H1 (cell line): ENCODE data around the gene PLPPR2. TPM values are rescaled to one million over a fixed set of nuclear protein-coding genes. Genes with fewer than 3 reads are reported as not detected.

ENCODE experiments used
- CTCF ChIA-PET: fragments of 300-600 bp; sonication (Branson Sonifier 250); formaldehyde crosslinking; loops from one replicate; lab custom pipeline; 2021; ENCODE audit not compliant: partially characterized antibody; lab: Charles Lee
- POLR2A ChIA-PET: fragments of 300-600 bp; sonication (Branson Sonifier 250); formaldehyde crosslinking; loops from one replicate; lab custom pipeline; 2021; ENCODE audit warnings: inconsistent platforms; ENCODE audit not compliant: partially characterized antibody; lab: Charles Lee
- DNase-seq, 2 experiments: peaks; one replicate each; pipeline versions ENCODE4 v3.0.0 to v3.0.0-alpha.2; 2010 to 2022; ENCODE audit warnings: low spot score in 2 of 2, low read depth in 1 of 2, mixed read lengths in 1 of 2
- FAIRE-seq: peaks from 2 replicates; lab custom pipeline; 2011; peaks lifted over from hg19 to GRCh38; lab: Jason Lieb, UNC
- H2AFZ ChIP-seq: 2 replicates; pipeline ENCODE4 v1.8.1; 2012; ENCODE audit warnings: low read length, inconsistent platforms
- H2AK5ac ChIP-seq: 2 replicates; pipeline ENCODE4 v1.6.1; 2013; ENCODE audit warnings: low read depth, low read length
- H2BK120ac ChIP-seq: replicated peaks from 2 replicates; pipeline ENCODE3; 2013; ENCODE audit warnings: low read depth, low read length, inconsistent platforms
- H2BK12ac ChIP-seq: 2 replicates; pipeline ENCODE4 v1.6.1; 2013; ENCODE audit warnings: low read depth, low read length
- H2BK15ac ChIP-seq: 2 replicates; pipeline ENCODE4 v1.6.1; 2013; ENCODE audit warnings: low read length
- H2BK20ac ChIP-seq: 2 replicates; pipeline ENCODE4 v1.6.1; 2013; ENCODE audit warnings: low read length
- H2BK5ac ChIP-seq: 2 replicates; pipeline ENCODE4 v1.6.1; 2013; ENCODE audit warnings: low read depth, low read length
- H3K14ac ChIP-seq: 2 replicates; pipeline ENCODE4 v1.6.1; 2013; ENCODE audit warnings: inconsistent platforms; ENCODE audit not compliant: insufficient read length
- H3K18ac ChIP-seq: 2 replicates; pipeline ENCODE4 v1.6.1; 2013; ENCODE audit warnings: low read length; ENCODE audit errors: extremely low read depth
- H3K23ac ChIP-seq: 2 replicates; pipeline ENCODE4 v1.6.1; 2013; ENCODE audit warnings: inconsistent platforms; ENCODE audit not compliant: insufficient read length
- H3K23me2 ChIP-seq: 2 replicates; pipeline ENCODE4 v1.6.1; 2013; ENCODE audit warnings: low read depth, low read length
- H3K27ac ChIP-seq: 2 replicates; pipeline ENCODE4 v1.6.1; 2011; ENCODE audit warnings: low read depth, low read length, inconsistent platforms
- H3K27me3 ChIP-seq, 4 experiments: replicated peaks in 1 of 4; 1 replicate in 1 of 4; 2 replicates in 3 of 4; pipeline versions ENCODE4 v1.6.1 to v1.8.1; 2011 to 2013; ENCODE audit warnings: low read length in 3 of 4, mild to moderate bottlenecking in 3 of 4, inconsistent platforms in 2 of 4, mixed read lengths in 2 of 4, moderate library complexity in 1 of 4; ENCODE audit not compliant: control insufficient read depth in 3 of 4, insufficient read depth in 3 of 4; ENCODE audit errors: extremely low read depth in 1 of 4
- H3K36me3 ChIP-seq, 4 experiments: 2 replicates each; pipeline versions ENCODE4 v1.6.1 to v1.8.1; 2011 to 2013; ENCODE audit warnings: mild to moderate bottlenecking in 4 of 4, low read length in 3 of 4, moderate library complexity in 2 of 4, control low read depth in 1 of 4, inconsistent platforms in 1 of 4; ENCODE audit not compliant: insufficient read depth in 4 of 4, control insufficient read depth in 2 of 4
- H3K4ac ChIP-seq: replicated peaks from 2 replicates; pipeline ENCODE3; 2013; ENCODE audit warnings: low read length, low read depth, mixed read lengths, inconsistent platforms; ENCODE audit not compliant: insufficient read length
- H3K4me1 ChIP-seq, 4 experiments: replicated peaks in 1 of 4; 1 replicate in 1 of 4; 2 replicates in 3 of 4; pipeline versions ENCODE4 v1.6.1 to v1.8.1; 2011 to 2013; ENCODE audit warnings: low read length in 3 of 4, inconsistent platforms in 2 of 4, mixed read lengths in 1 of 4; ENCODE audit not compliant: insufficient read depth in 4 of 4, control insufficient read depth in 3 of 4
- H3K4me2 ChIP-seq, 2 experiments: 2 replicates each; pipeline versions ENCODE4 v1.6.1 to v1.8.1; 2011 to 2013; ENCODE audit warnings: low read depth in 2 of 2, low read length in 2 of 2, control low read depth in 1 of 2, inconsistent platforms in 1 of 2, mild to moderate bottlenecking in 1 of 2; ENCODE audit not compliant: insufficient read depth in 1 of 2
- H3K4me3 ChIP-seq, 4 experiments: fragments of 200-600, 300-600 bp in 1 of 4; sonication (generic), shearing (Covaris generic), sonication (Bioruptor Twin) in 1 of 4; 2 replicates each; pipeline versions ENCODE4 v1.5.1 to v1.8.1; 2011 to 2016; ENCODE audit warnings: low read length in 4 of 4, low read depth in 3 of 4, control low read depth in 2 of 4, inconsistent platforms in 2 of 4, mild to moderate bottlenecking in 2 of 4, mixed read lengths in 1 of 4, moderate library complexity in 1 of 4; ENCODE audit not compliant: insufficient read depth in 2 of 4; ENCODE audit errors: extremely low read depth in 1 of 4
- H3K56ac ChIP-seq: replicated peaks from 2 replicates; pipeline ENCODE3; 2013; ENCODE audit warnings: low read depth, mild to moderate bottlenecking, mixed read lengths, low read length, inconsistent platforms; ENCODE audit not compliant: insufficient read length
- H3K79me1 ChIP-seq: 2 replicates; pipeline ENCODE4 v1.6.1; 2013; ENCODE audit warnings: low read depth, low read length, control low read depth
- H3K79me2 ChIP-seq, 2 experiments: 2 replicates each; pipeline versions ENCODE4 v1.6.1 to v1.8.1; 2012 to 2013; ENCODE audit warnings: low read length in 2 of 2, mild to moderate bottlenecking in 2 of 2, inconsistent platforms in 1 of 2; ENCODE audit not compliant: insufficient read depth in 2 of 2, control insufficient read depth in 1 of 2
- H3K9ac ChIP-seq, 4 experiments: replicated peaks in 1 of 4; 1 replicate in 1 of 4; 2 replicates in 3 of 4; pipeline versions ENCODE4 v1.6.1 to v1.8.1; 2011 to 2013; ENCODE audit warnings: low read depth in 3 of 4, low read length in 3 of 4, control low read depth in 2 of 4, mild to moderate bottlenecking in 2 of 4, moderate library complexity in 2 of 4, inconsistent platforms in 1 of 4; ENCODE audit errors: extremely low read depth in 1 of 4
- H3K9me3 ChIP-seq, 2 experiments: 2 replicates each; pipeline versions ENCODE4 v1.6.1 to v1.8.1; 2012 to 2013; ENCODE audit warnings: mild to moderate bottlenecking in 2 of 2, moderate library complexity in 2 of 2, control low read depth in 1 of 2, inconsistent platforms in 1 of 2, low read depth in 1 of 2, low read length in 1 of 2, mixed read lengths in 1 of 2; ENCODE audit not compliant: insufficient read depth in 2 of 2
- H4K20me1 ChIP-seq, 2 experiments: replicated peaks in 1 of 2; 2 replicates each; pipeline versions ENCODE3 to v1.8.1; 2011 to 2013; ENCODE audit warnings: inconsistent platforms in 2 of 2, low read length in 2 of 2, mild to moderate bottlenecking in 1 of 2; ENCODE audit not compliant: insufficient read depth in 2 of 2, control insufficient read depth in 1 of 2
- H4K5ac ChIP-seq: 2 replicates; pipeline ENCODE4 v1.6.1; 2013; ENCODE audit warnings: low read length, low read depth, mixed read lengths, inconsistent platforms; ENCODE audit not compliant: insufficient read length
- H4K8ac ChIP-seq: 2 replicates; pipeline ENCODE4 v1.8.0; 2013; ENCODE audit warnings: mild to moderate bottlenecking, moderate library complexity, low read length, inconsistent platforms; ENCODE audit not compliant: insufficient read depth; ENCODE audit errors: extremely low read depth
- H4K91ac ChIP-seq: replicated peaks from 2 replicates; pipeline ENCODE3; 2013; ENCODE audit warnings: low read length, mixed read lengths, inconsistent platforms; ENCODE audit not compliant: insufficient read length
- CBX5 ChIP-seq: fragments of 300-800, 300-1000 bp; sonication (generic); IDR thresholded peaks from 2 replicates; pipeline ENCODE4 v1.7.1; 2016; ENCODE audit warnings: antibody characterized with exemption, low read length, low read depth
- SP1 ChIP-seq: IDR thresholded peaks from 2 replicates; pipeline ENCODE4 v1.6.1; 2011; ENCODE audit warnings: low read depth, low read length
- SP4 ChIP-seq: IDR thresholded peaks from 2 replicates; pipeline ENCODE4 v1.6.1; 2012; ENCODE audit warnings: low read length, inconsistent platforms
- WGBS, 2 experiments: shearing (Covaris generic) in 1 of 2; methylation state at CpG; one replicate each; pipeline versions ENCODE4 v1.1.6 to v1.1.7; 2013 to 2015; ENCODE audit warnings: low lambda C conversion rate in 2 of 2, mixed read lengths in 2 of 2, inconsistent platforms in 1 of 2, low coverage in 1 of 2, missing lambda C conversion rate in 1 of 2; ENCODE audit not compliant: insufficient replicate concordance in 2 of 2, insufficient coverage in 1 of 2, insufficient read length in 1 of 2; ENCODE audit errors: extremely low coverage in 1 of 2, missing lambda C conversion rate in 1 of 2; 5-methylcytosine and 5-hydroxymethylcytosine counted together
- polyA plus RNA-seq, 7 experiments: library from polyadenylated mRNA; depleted of rRNA in 3 of 7; stranded (reverse) in 5 of 7; unstranded in 2 of 7; fragments of >200 nt in 5 of 7; fragments of 200-250 nt in 2 of 7; gene quantifications; 1 replicate in 5 of 7; 2 replicates in 1 of 7; 4 replicates in 1 of 7; pipeline versions ENCODE4 v1.2.1 to v1.2.3, GENCODE V29; 2011 to 2013; ENCODE audit warnings: missing spikeins in 2 of 7, mixed read lengths in 2 of 7
- total RNA-seq: library from RNA; stranded (reverse); fragmentation: NEBNext Ultra II Directional; extraction: Animal tissue kit (Norgen Biotek cat#: 25700); gene quantifications from 2 replicates; pipeline ENCODE4 v1.2.1, GENCODE V29; 2021

The PLPPR2 gene
- total and polyA plus RNA-seq, 2 of the 8 experiments (the other 6 are each of a cell fraction or from before 2014, with no cell fraction given): 7.2 to 11.7 TPM

- peak overlapping the region; percentile 78 for H3K18ac ChIP-seq
- FAIRE-seq (no peak), DNase-seq (peak in 1 of 2 experiments; percentile 68)
- 0 out of 2 replicates have a peak overlapping the region, but pooled peaks have one; percentile 80 for H2BK12ac ChIP-seq
- no peaks in the 10 kb centered on the region for H3K36me3 ChIP-seq
- H2BK5ac ChIP-seq: peak overlapping the region; percentile 87
- peak overlapping the region; percentile 63; the same call in 1 of the 2 replicates for H4K8ac ChIP-seq
- no peak overlapping the region; the same call in 1 of the 2 replicates for H2AK5ac ChIP-seq
- peaks cover 0 to 11% (median 10%) of the 10 kb centered on the region in 4 experiments; a peak in 6 of 7 replicates for H3K4me1 ChIP-seq
- peak overlapping the region in 3 of 4 experiments; percentile 38 to 52 (median 42); a peak in 3 of 7 replicates for H3K9ac ChIP-seq
- no peaks in the 10 kb centered on the region for H3K9me3 ChIP-seq
- CTCF ChIA-PET: interaction anchor here (1.2 to 16.8 kb wide), 11 partner anchors 8 to 108 kb away, joined by 3 to 197 read pairs (median 10); partner anchors contain the start of genes EPOR, ODAD3, PRKCSH and RGL3
- H3K14ac ChIP-seq: no peak overlapping the region
- H3K79me1 ChIP-seq: peaks cover 2% of the 10 kb centered on the region; the same call in 1 of the 2 replicates
- H2BK15ac ChIP-seq: peak overlapping the region; percentile 81; the same call in 1 of the 2 replicates
- H3K23me2 ChIP-seq: peaks cover 10% of the 10 kb centered on the region
- no peak overlapping the region for H2AFZ ChIP-seq
- H2BK20ac ChIP-seq: no peak overlapping the region
- H3K23ac ChIP-seq: no peak overlapping the region
- H3K4me3 ChIP-seq: peak overlapping the region; percentile 67 to 90 (median 71)
- 0 out of 2 replicates have a peak, but pooled peaks have one; percentile 39 for TF ChIP-seq SP1
- TF ChIP-seq SP4: 0 out of 2 replicates have a peak, but pooled peaks have one; percentile 5
- TF ChIP-seq CBX5: no peak
- WGBS, 2 experiments: 41% methylated on average over 27 of the region's 27 CpGs; no CpG with 5 or more reads in 1 of the 2 experiments
- H3K4me2 ChIP-seq: peak overlapping the region; percentile 74 to 79
- no peak overlapping the region for H2BK120ac ChIP-seq
- H3K27ac ChIP-seq: peak overlapping the region; percentile 63
- H4K5ac ChIP-seq: peak overlapping the region; percentile 3
- POLR2A ChIA-PET: interaction anchor here (0.6 to 5.2 kb wide), 29 partner anchors 8 to 1574 kb away, joined by 3 to 34 read pairs (median 4); partner anchors contain the start of genes CCDC159, ELAVL3, EPOR and ODAD3
- peak overlapping the region; percentile 66 for H3K56ac ChIP-seq
- peak overlapping the region; percentile 22 for H4K91ac ChIP-seq
- H3K27me3 ChIP-seq: no peaks in the 10 kb centered on the region
- peaks cover 2% of the 10 kb centered on the region in 2 experiments for H4K20me1 ChIP-seq
- H3K4ac ChIP-seq: no peak overlapping the region
- H3K79me2 ChIP-seq: no peaks in the 10 kb centered on the region
These were observed 20.1 kb downstream of the PLPPR2 start for GRCh38 chr19:11375143-11375948.
